ENCODE measurements around the gene SLC16A5.
"Not testable (repeated sequence)": the region's sequence is repeated elsewhere in the genome, so short reads cannot be mapped to it uniquely, and the experiment has no call there.

The SLC16A5 gene

DNA sequence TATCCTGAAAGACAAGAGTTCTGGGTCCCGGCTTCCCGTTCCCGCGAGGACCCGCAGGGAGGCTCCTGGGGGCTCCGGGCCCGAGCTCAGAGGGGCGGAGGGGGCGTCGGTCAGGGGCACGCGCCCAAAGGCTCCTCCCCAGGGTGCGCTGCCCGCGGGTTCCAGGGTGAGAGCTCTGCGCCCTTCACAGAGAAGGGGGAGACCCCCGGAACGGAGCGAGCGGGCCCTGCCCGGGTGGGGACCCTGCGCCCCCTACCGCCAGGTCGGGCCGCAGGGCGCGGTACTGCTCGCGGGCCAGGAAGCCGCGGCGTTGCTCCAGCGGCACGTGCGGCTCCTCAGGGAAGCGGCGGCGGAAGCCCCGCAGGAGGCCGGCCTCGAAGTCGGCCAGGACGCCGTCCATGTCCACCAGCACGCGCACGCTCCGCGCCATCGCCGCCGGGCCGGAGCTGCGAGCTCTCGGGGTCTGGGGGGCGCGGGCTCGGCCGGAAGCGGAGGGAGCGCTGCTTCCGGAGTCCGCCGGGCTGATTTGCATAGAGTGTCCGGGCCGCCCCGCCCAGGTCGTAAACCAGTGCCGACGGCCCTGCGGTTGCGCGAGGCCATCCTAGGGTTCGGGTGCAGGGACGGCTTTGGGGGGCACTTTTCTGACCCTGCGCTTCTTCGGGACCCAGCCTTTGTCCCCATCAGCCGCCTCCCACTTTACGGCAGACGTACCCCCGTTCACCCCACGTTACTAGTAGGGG lies 43.7 kb downstream of the SLC16A5 start, which contains the start of gene NT5C:
Gene NT5C, minus strand, starts transcription at position 465 of the 740 bp plus-strand sequence. Its CDS starts 35 bp downstream, at position 430.
- Histone ChIP-seq H3K27ac (peak within 1 kb of the TSS; percentile 97), H3K4me2 (peak within 1 kb of the TSS; percentile 82), H3K27me3 (no peaks in the 10 kb centered on the region), H3K36me3 (peaks cover 44% of the 10 kb centered on the region), H3K4me3 (peak within 1 kb of the TSS; percentile 90), H3K9ac (peak within 1 kb of the TSS; percentile 94), H3K9me3 (no peaks in the 10 kb centered on the region), H3K4me1 (peaks cover 45% of the 10 kb centered on the region), H4K20me1 (peaks cover 63% of the 10 kb centered on the region)
- no peak for TF ChIP-seq Cebpa-rat (IDR thresholded peaks at IDR 0.05)

DNA sequence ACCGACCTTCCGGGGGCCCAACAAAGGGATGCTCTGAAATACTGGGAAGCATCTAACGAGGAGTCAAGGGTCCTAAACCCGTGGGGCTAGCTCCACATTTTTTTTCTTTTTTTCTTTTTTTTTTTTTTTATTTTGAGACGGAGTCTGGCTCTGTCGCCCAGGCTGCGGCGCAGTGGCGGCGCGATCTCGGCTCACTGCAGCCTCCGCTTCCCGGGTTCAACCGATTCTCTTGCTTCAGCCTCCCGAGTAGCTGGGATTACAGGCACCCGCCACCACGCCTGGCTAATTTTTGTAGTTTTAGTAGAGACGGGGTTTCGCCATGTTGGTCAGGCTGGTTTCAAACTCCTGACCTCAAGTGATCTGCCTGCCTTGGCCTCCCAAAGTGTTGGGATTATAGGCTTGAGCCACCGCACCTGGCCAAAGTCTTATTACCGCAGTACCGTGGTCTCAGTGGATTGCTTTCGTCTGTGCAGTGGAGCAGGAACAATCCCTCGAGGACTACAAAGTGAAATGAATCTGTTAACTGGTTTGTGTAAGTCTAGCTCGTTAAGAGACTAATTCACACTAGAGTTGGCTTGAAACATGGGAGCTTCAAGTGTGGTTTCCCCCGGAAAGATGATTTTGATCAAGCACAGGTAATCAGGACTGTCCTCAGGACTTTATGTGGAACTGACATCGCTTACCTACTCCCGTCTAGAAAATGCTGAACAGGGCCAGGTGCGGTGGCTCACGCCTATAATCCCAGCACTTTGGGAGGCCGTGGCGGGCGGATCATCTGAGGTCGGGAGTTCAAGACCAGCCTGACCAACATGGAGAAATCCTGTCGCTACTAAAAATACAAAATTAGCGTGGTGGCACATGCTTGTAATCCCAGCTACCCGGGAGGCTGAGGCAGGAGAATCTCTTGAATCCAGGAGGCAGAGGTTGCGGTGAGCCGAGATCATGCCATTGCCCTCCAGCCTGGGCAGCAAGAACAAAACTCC lies 44.6 kb downstream of the SLC16A5 start:
- H3K4me2 ChIP-seq: peak overlapping the region; percentile 82
- H3K9ac ChIP-seq: peak overlapping the region; percentile 94
- peaks cover 42% of the 10 kb centered on the region for H3K4me1 ChIP-seq
- H3K9me3 ChIP-seq, H3K27me3 ChIP-seq: not testable (repeated sequence)
- peaks cover 53% of the 10 kb centered on the region for H3K36me3 ChIP-seq
- H3K4me3 ChIP-seq: peak overlapping the region; percentile 90
- H3K27ac ChIP-seq: peak overlapping the region; percentile 97
- peaks cover 63% of the 10 kb centered on the region for H4K20me1 ChIP-seq

GRCh38 chr17:75133001-75133400 lies 45.2 kb downstream of the SLC16A5 start:
- H3K9me3 ChIP-seq: no peaks in the 10 kb centered on the region
- peaks cover 59% of the 10 kb centered on the region for H3K36me3 ChIP-seq
- peak overlapping the region; percentile 82 for H3K4me2 ChIP-seq
- H3K27ac ChIP-seq: 0 out of 2 replicates have a peak overlapping the region, but pooled peaks have one; percentile 56
- no peak overlapping the region for H3K4me3 ChIP-seq
- H3K27me3 ChIP-seq: no peaks in the 10 kb centered on the region
- peaks cover 36% of the 10 kb centered on the region for H3K4me1 ChIP-seq
- H4K20me1 ChIP-seq: peaks cover 63% of the 10 kb centered on the region
- no peak overlapping the region for H3K9ac ChIP-seq
- TF ChIP-seq Cebpa-rat (IDR thresholded peaks at IDR 0.05): no peak

- H3K27ac ChIP-seq, H3K9me3 ChIP-seq, H3K4me2 ChIP-seq, H3K27me3 ChIP-seq, H3K4me3 ChIP-seq, H3K9ac ChIP-seq: not testable (repeated sequence)
- peaks cover 36% of the 10 kb centered on the region for H3K4me1 ChIP-seq
- peaks cover 59% of the 10 kb centered on the region for H3K36me3 ChIP-seq
- H4K20me1 ChIP-seq: peaks cover 57% of the 10 kb centered on the region
Measured at GRCh38 chr17:75133607-75134347, 46.0 kb downstream of the SLC16A5 start.

DNA sequence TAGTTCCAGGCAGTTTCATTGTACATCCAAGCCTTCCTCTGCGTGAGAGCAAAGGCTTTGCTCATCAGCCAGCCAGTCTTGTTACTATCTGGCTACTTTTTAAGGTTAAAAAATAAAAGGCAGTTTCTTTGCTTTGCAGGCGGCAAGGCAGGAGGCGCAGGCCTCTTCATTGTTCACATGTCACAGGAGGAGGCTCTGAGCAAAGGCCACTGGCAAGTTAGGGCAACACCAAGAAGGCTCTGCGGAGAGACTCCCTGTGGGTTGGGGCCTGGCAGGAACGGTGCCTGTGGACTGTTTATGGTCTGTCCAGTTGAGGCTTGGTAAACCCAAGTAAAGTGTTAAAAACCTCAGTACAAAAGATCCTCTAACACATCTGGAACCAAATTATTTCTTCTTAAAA lies 47.7 kb downstream of the SLC16A5 start:
- Histone ChIP-seq H3K4me3 (no peak overlapping the region), H4K20me1 (peaks cover 40% of the 10 kb centered on the region), H3K36me3 (peaks cover 58% of the 10 kb centered on the region), H3K27ac (no peak overlapping the region), H3K4me1 (peaks cover 30% of the 10 kb centered on the region), H3K9me3 (no peaks in the 10 kb centered on the region), H3K9ac (no peak overlapping the region), H3K4me2 (no peak overlapping the region), H3K27me3 (no peaks in the 10 kb centered on the region)
- TF ChIP-seq Cebpa-rat (IDR thresholded peaks at IDR 0.05): no peak

GRCh38 chr17:75135946-75136345 lies 48.2 kb downstream of the SLC16A5 start:
- Histone ChIP-seq H3K27me3 (no peaks in the 10 kb centered on the region), H3K4me2 (no peak overlapping the region), H3K9ac (no peak overlapping the region), H3K36me3 (peaks cover 63% of the 10 kb centered on the region), H4K20me1 (peaks cover 42% of the 10 kb centered on the region), H3K9me3 (no peaks in the 10 kb centered on the region), H3K4me3 (no peak overlapping the region), H3K4me1 (peaks cover 32% of the 10 kb centered on the region), H3K27ac (no peak overlapping the region)
- no peak for TF ChIP-seq Cebpa-rat (IDR thresholded peaks at IDR 0.05)

DNA sequence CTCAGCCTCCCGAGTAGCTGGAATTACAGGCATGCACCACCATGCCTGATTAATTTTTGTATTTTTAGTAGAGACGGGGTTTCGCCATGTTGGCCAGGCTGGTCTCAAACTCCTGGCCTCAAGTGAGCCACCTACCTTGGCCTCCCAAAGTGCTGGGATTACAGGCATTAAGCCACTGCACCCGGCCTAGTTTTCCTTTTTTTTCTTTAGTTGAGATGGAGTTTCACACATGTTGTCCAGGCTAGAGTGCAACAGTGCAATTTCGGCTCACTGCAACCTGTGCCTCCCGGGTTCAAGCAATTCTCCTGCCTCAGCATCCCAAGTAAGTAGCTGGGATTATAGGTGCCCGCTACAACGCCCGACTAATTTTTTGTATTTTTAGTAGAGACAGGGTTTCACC lies 50.0 kb downstream of the SLC16A5 start:
- peaks cover 57% of the 10 kb centered on the region for H4K20me1 ChIP-seq

GRCh38 chr17:75138519-75138918 lies 50.8 kb downstream of the SLC16A5 start:
- Histone ChIP-seq H3K36me3 (peaks cover 86% of the 10 kb centered on the region), H3K4me3 (no peak overlapping the region), H3K9ac (no peak overlapping the region), H3K4me1 (peaks cover 35% of the 10 kb centered on the region), H4K20me1 (peaks cover 64% of the 10 kb centered on the region), H3K27me3 (no peaks in the 10 kb centered on the region), H3K27ac (no peak overlapping the region), H3K4me2 (no peak overlapping the region), H3K9me3 (no peaks in the 10 kb centered on the region)
- no peak for TF ChIP-seq Cebpa-rat (IDR thresholded peaks at IDR 0.05)

More for the DNA sequence above, 50.0 kb downstream of the SLC16A5 start:
- not testable (repeated sequence) for H3K27ac ChIP-seq, H3K27me3 ChIP-seq, H3K4me2 ChIP-seq, H3K9me3 ChIP-seq, H3K9ac ChIP-seq, H3K4me3 ChIP-seq
- peaks cover 35% of the 10 kb centered on the region for H3K4me1 ChIP-seq
- peaks cover 79% of the 10 kb centered on the region for H3K36me3 ChIP-seq

DNA sequence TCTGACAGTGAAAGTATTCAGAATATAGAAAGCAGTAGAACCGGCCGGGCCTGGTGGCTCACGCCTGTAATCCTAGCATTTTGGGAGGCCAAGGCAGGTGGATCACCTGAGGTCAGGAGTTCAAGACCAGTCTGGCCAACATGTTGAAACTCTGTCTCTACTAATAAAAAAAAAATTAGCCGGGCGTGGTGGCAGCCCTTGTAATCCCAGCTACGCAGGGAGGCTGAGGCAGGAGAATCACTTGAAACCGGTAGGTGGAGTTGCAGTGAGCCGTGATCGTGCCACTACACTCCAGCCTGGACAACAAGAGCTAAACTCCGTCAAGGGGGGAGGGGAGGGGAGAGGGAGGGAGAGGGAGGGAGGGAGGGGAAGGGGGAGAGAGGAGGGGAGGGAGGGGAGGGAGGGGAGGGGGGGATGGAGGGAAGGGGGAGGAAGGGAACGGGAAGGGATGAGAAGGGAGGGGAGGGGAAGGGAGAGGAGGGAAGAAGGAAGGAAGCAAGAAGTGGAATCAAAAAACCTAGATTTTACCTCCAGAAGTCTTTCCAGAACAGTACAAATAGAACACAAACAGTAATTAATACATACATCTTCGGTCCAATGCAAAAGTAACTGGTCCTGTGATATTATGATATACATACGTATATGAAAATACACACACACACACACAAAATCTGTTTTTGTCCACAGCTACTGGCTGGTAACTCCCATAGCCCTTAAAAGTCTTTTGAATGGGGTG lies 54.6 kb downstream of the SLC16A5 start:
- no peak overlapping the region for H3K9ac ChIP-seq
- H3K4me3 ChIP-seq: no peak overlapping the region
- peak overlapping the region; percentile 8; the same call in 1 of the 2 replicates for H3K27ac ChIP-seq
- no peak for TF ChIP-seq Cebpa-rat (IDR thresholded peaks at IDR 0.05)
- peak overlapping the region; percentile 48 for H3K4me2 ChIP-seq
- H3K9me3 ChIP-seq: no peaks in the 10 kb centered on the region
- peaks cover 34% of the 10 kb centered on the region for H3K4me1 ChIP-seq
- peaks cover 96% of the 10 kb centered on the region for H3K36me3 ChIP-seq
- H3K27me3 ChIP-seq: no peaks in the 10 kb centered on the region
- H4K20me1 ChIP-seq: peaks cover 73% of the 10 kb centered on the region
